HG03442 (cell line): Measurements from ENCODE around the gene NDUFA13.

Experiments used
- ATAC-seq: cut with Tn5 transposase; IDR thresholded peaks from one replicate; pipeline ENCODE4 v1.9.1; 2021; ENCODE audit warnings: mild to moderate bottlenecking, moderate library complexity; ENCODE audit not compliant: unreplicated experiment

NDUFA13 gene

GRCh38 chr19:19488875-19489690, 26.9 kb upstream of the NDUFA13 start:
- ATAC-seq: no peak

- ATAC-seq: no peak
Measured at GRCh38 chr19:19489804-19490204, 26.2 kb upstream of the NDUFA13 start.

GRCh38 chr19:19490214-19490968, 25.6 kb upstream of the NDUFA13 start:
- no peak for ATAC-seq

GRCh38 chr19:19491321-19492025, 24.6 kb upstream of the NDUFA13 start:
- ATAC-seq: no peak

- no peak for ATAC-seq
Measured at GRCh38 chr19:19492026-19492610, 23.9 kb upstream of the NDUFA13 start.

GRCh38 chr19:19493841-19494546, 22.0 kb upstream of the NDUFA13 start:
- ATAC-seq: no peak

- no peak for ATAC-seq
Measured at GRCh38 chr19:19495614-19496603, 20.1 kb upstream of the NDUFA13 start.

GRCh38 chr19:19498255-19498991, 17.6 kb upstream of the NDUFA13 start:
- ATAC-seq: no peak

GRCh38 chr19:19499272-19499995, 16.6 kb upstream of the NDUFA13 start:
- ATAC-seq: no peak

- ATAC-seq: no peak
Measured at GRCh38 chr19:19500975-19501644, 14.9 kb upstream of the NDUFA13 start.

- no peak for ATAC-seq
Measured at GRCh38 chr19:19501798-19502197, 14.2 kb upstream of the NDUFA13 start.

- no peak for ATAC-seq
Measured at GRCh38 chr19:19502281-19502680, 13.7 kb upstream of the NDUFA13 start.

GRCh38 chr19:19502808-19503602, 13.0 kb upstream of the NDUFA13 start:
- ATAC-seq: no peak

- no peak for ATAC-seq
Measured at GRCh38 chr19:19504754-19505668, 11.0 kb upstream of the NDUFA13 start.

- ATAC-seq: no peak
Measured at GRCh38 chr19:19505669-19506326, 10.2 kb upstream of the NDUFA13 start.
